H9 (cell line): ENCODE measurements around the gene CFAP54. TPM values are rescaled to one million over a fixed set of nuclear protein-coding genes. Genes with fewer than 3 reads are reported as not detected.

Source experiments
- DNase-seq: peaks from one replicate; pipeline ENCODE4 v3.0.0-alpha.2; 2017
- H2AFZ ChIP-seq: one replicate; pipeline ENCODE4 v1.6.1; 2013; ENCODE audit warnings: mild to moderate bottlenecking, low read length, control low read depth, moderate library complexity
- H2AK5ac ChIP-seq: 2 replicates; pipeline ENCODE4 v1.6.1; 2013; ENCODE audit warnings: low read length, control low read depth, mixed read lengths; ENCODE audit not compliant: insufficient read length
- H2BK120ac ChIP-seq: one replicate; pipeline ENCODE4 v1.6.1; 2013; ENCODE audit warnings: low read depth, mild to moderate bottlenecking, low read length, control low read depth, inconsistent platforms; ENCODE audit not compliant: poor library complexity, severe bottlenecking
- H2BK12ac ChIP-seq: 2 replicates; pipeline ENCODE4 v1.6.1; 2013; ENCODE audit warnings: low read length, control low read depth, mixed read lengths, low read depth; ENCODE audit not compliant: insufficient read length
- H2BK15ac ChIP-seq: 2 replicates; pipeline ENCODE4 v1.6.1; 2013; ENCODE audit warnings: low read depth, low read length, control low read depth
- H2BK20ac ChIP-seq: one replicate; pipeline ENCODE4 v1.6.1; 2013; ENCODE audit warnings: low read depth, mild to moderate bottlenecking, low read length, control low read depth, inconsistent platforms; ENCODE audit not compliant: poor library complexity, severe bottlenecking
- H2BK5ac ChIP-seq: 2 replicates; pipeline ENCODE4 v1.6.1; 2013; ENCODE audit warnings: low read length, control low read depth, mixed read lengths; ENCODE audit not compliant: insufficient read length
- H3K14ac ChIP-seq: 2 replicates; pipeline ENCODE4 v1.6.1; 2013; ENCODE audit warnings: low read length, control low read depth; ENCODE audit not compliant: insufficient read depth
- H3K18ac ChIP-seq: 2 replicates; pipeline ENCODE4 v1.6.1; 2013; ENCODE audit warnings: low read depth, mild to moderate bottlenecking, mixed read lengths, low read length, control low read depth; ENCODE audit not compliant: insufficient read length
- H3K23ac ChIP-seq: 2 replicates; pipeline ENCODE4 v1.6.1; 2013; ENCODE audit warnings: low read length, control low read depth, mixed read lengths, low read depth; ENCODE audit not compliant: insufficient read length
- H3K23me2 ChIP-seq: 2 replicates; pipeline ENCODE4 v1.6.1; 2013; ENCODE audit warnings: low read depth, mild to moderate bottlenecking, mixed read lengths, low read length, control low read depth; ENCODE audit not compliant: insufficient read length, poor library complexity, severe bottlenecking
- H3K27ac ChIP-seq: 2 replicates; pipeline ENCODE4 v1.5.1; 2013; ENCODE audit warnings: low read length, control low read depth, mixed read lengths, low read depth; ENCODE audit not compliant: insufficient read length
- H3K27me3 ChIP-seq: 2 replicates; pipeline ENCODE4 v1.6.1; 2013; ENCODE audit warnings: low read length, control low read depth, inconsistent platforms; ENCODE audit not compliant: insufficient read depth
- H3K4ac ChIP-seq: 2 replicates; pipeline ENCODE4 v1.6.1; 2013; ENCODE audit warnings: low read depth, mild to moderate bottlenecking, control low read depth, inconsistent platforms, low read length, moderate library complexity
- H3K4me1 ChIP-seq: 2 replicates; pipeline ENCODE4 v1.6.1; 2013; ENCODE audit warnings: low read length, control low read depth, inconsistent platforms; ENCODE audit not compliant: insufficient read depth
- H3K4me2 ChIP-seq: 2 replicates; pipeline ENCODE4 v1.6.1; 2013; ENCODE audit warnings: low read length, control low read depth, mixed read lengths; ENCODE audit not compliant: insufficient read length, insufficient read depth
- H3K56ac ChIP-seq: 2 replicates; pipeline ENCODE4 v1.6.1; 2013; ENCODE audit warnings: low read depth, mild to moderate bottlenecking, mixed read lengths, low read length, control low read depth; ENCODE audit not compliant: insufficient read length
- H3K79me1 ChIP-seq: 2 replicates; pipeline ENCODE4 v1.6.1; 2013; ENCODE audit warnings: low read depth, mild to moderate bottlenecking, moderate library complexity, low read length, control low read depth, inconsistent platforms; ENCODE audit not compliant: insufficient read depth, poor library complexity, severe bottlenecking
- H3K79me2 ChIP-seq: 2 replicates; pipeline ENCODE4 v1.6.1; 2013; ENCODE audit warnings: low read length, control low read depth, inconsistent platforms; ENCODE audit not compliant: insufficient read depth
- H3K9ac ChIP-seq: 2 replicates; pipeline ENCODE4 v1.6.1; 2013; ENCODE audit warnings: low read length, control low read depth, mixed read lengths; ENCODE audit not compliant: insufficient read length; ENCODE audit errors: extremely low read depth
- H3K9me3 ChIP-seq: one replicate; pipeline ENCODE4 v1.6.1; 2013; ENCODE audit warnings: low read depth, low read length, inconsistent platforms; ENCODE audit not compliant: control insufficient read depth
- H3T11ph ChIP-seq: one replicate; pipeline ENCODE4 v1.6.1; 2013; ENCODE audit warnings: mild to moderate bottlenecking, low read length, control low read depth, inconsistent platforms
- H4K20me1 ChIP-seq: one replicate; pipeline ENCODE4 v1.6.1; 2013; ENCODE audit not compliant: control insufficient read depth, insufficient read length, insufficient read depth
- H4K5ac ChIP-seq: 2 replicates; pipeline ENCODE4 v1.6.1; 2013; ENCODE audit warnings: low read depth, mild to moderate bottlenecking, mixed read lengths, low read length, control low read depth; ENCODE audit not compliant: insufficient read length
- H4K8ac ChIP-seq: replicated peaks from 2 replicates; pipeline ENCODE4 v1.6.1; 2013; ENCODE audit warnings: low read length, control low read depth, mixed read lengths, low read depth; ENCODE audit not compliant: insufficient read length
- H4K91ac ChIP-seq: 2 replicates; pipeline ENCODE4 v1.6.1; 2013; ENCODE audit warnings: low read depth, mild to moderate bottlenecking, moderate library complexity, mixed read lengths, low read length, control low read depth; ENCODE audit not compliant: insufficient read length
- H3K27ac Mint-ChIP-seq, 3 experiments: 2 replicates in 2 of 3; 3 replicates in 1 of 3; pipeline ENCODE4 v1.8.0; 2020 to 2021; ENCODE audit warnings: mixed read lengths in 3 of 3, mild to moderate bottlenecking in 1 of 3, moderate library complexity in 1 of 3
- H3K27me3 Mint-ChIP-seq: 2 replicates; pipeline ENCODE4 v1.8.0; 2021; ENCODE audit warnings: low read depth, mild to moderate bottlenecking, moderate library complexity, mixed read lengths
- H3K36me3 Mint-ChIP-seq, 3 experiments: 2 replicates in 2 of 3; 3 replicates in 1 of 3; pipeline ENCODE4 v1.8.0; 2020 to 2021; ENCODE audit warnings: low read depth in 3 of 3, mixed read lengths in 3 of 3; ENCODE audit not compliant: insufficient read depth in 1 of 3
- H3K4me1 Mint-ChIP-seq, 2 experiments: 2 replicates each; pipeline ENCODE4 v1.8.0; 2020; ENCODE audit warnings: mixed read lengths in 2 of 2
- H3K4me3 Mint-ChIP-seq, 2 experiments: 2 replicates in 1 of 2; 3 replicates in 1 of 2; pipeline ENCODE4 v1.8.0; 2020 to 2021; ENCODE audit warnings: mild to moderate bottlenecking in 2 of 2, mixed read lengths in 2 of 2, moderate library complexity in 1 of 2
- H3K9me3 Mint-ChIP-seq, 2 experiments: 2 replicates in 1 of 2; 3 replicates in 1 of 2; pipeline ENCODE4 v1.8.0; 2020; ENCODE audit warnings: mild to moderate bottlenecking in 2 of 2, mixed read lengths in 2 of 2, moderate library complexity in 1 of 2
- CTCF ChIP-seq: fragments of 200-600 bp; sonication (generic); conservative IDR thresholded peaks from 3 replicates; pipeline ENCODE4 v1.8.0; 2021; ENCODE audit warnings: antibody characterized with exemption, mild to moderate bottlenecking
- WGBS: extraction: QIAGEN DNeasy Blood & Tissue Kit; methylation state at CpG from one replicate; pipeline ENCODE4 v1.1.7; 2013; ENCODE audit warnings: missing lambda C conversion rate, low lambda C conversion rate, mixed read lengths; ENCODE audit not compliant: insufficient read length; ENCODE audit errors: extremely low coverage; 5-methylcytosine and 5-hydroxymethylcytosine counted together
- total RNA-seq: library from RNA; stranded (reverse); gene quantifications from 2 replicates; pipeline ENCODE4 v1.2.1, GENCODE V29; 2021

Gene CFAP54
- total RNA-seq, 1 experiment from 2014 or later: 0.24 TPM

GRCh38 chr12:96587691-96588090 lies 98.3 kb downstream of the CFAP54 start:
- H3K79me1 ChIP-seq: no peaks in the 10 kb centered on the region
- DNase-seq: no peak
- peaks cover 2 to 3% of the 10 kb centered on the region in 2 experiments; a peak in 2 of 5 replicates for H3K9me3 Mint-ChIP-seq
- H2BK12ac ChIP-seq: no peak overlapping the region
- H4K8ac ChIP-seq: no peak overlapping the region
- no peaks in the 10 kb centered on the region for H3K27me3 Mint-ChIP-seq
- H3T11ph ChIP-seq: no peak overlapping the region
- H3K27ac Mint-ChIP-seq: no peak overlapping the region
- no peak overlapping the region for H4K5ac ChIP-seq
- H3K4me2 ChIP-seq: no peak overlapping the region
- TF ChIP-seq CTCF: no peak
- no peak overlapping the region for H4K91ac ChIP-seq
- H3K9me3 ChIP-seq: no peaks in the 10 kb centered on the region
- no peak overlapping the region for H2BK5ac ChIP-seq
- no peak overlapping the region for H2BK20ac ChIP-seq
- no peak overlapping the region for H3K23ac ChIP-seq
- no peak overlapping the region for H2BK15ac ChIP-seq
- H2AFZ ChIP-seq: no peak overlapping the region
- no peaks in the 10 kb centered on the region for H4K20me1 ChIP-seq
- no peak overlapping the region for H3K9ac ChIP-seq
- no peak overlapping the region for H3K18ac ChIP-seq
- no peak overlapping the region for H3K27ac ChIP-seq
- H3K23me2 ChIP-seq: no peaks in the 10 kb centered on the region
- peaks cover 0 to 5% of the 10 kb centered on the region in 2 experiments; a peak in 2 of 4 replicates for H3K4me1 Mint-ChIP-seq
- H3K14ac ChIP-seq: no peak overlapping the region
- H2AK5ac ChIP-seq: no peak overlapping the region
- no CpG with 5 or more reads among the region's 2 CpGs for WGBS
- H3K4ac ChIP-seq: no peak overlapping the region
- H3K79me2 ChIP-seq: no peaks in the 10 kb centered on the region
- H3K27me3 ChIP-seq: no peaks in the 10 kb centered on the region
- H3K56ac ChIP-seq: no peak overlapping the region
- no peaks in the 10 kb centered on the region for H3K4me1 ChIP-seq
- no peak overlapping the region for H2BK120ac ChIP-seq
- H3K4me3 Mint-ChIP-seq: no peak overlapping the region
- peaks cover 0 to 4% (median 3%) of the 10 kb centered on the region in 3 experiments; a peak in 3 of 7 replicates for H3K36me3 Mint-ChIP-seq
